Measurements from ENCODE around the gene GSK3B. TPM values are rescaled to one million over a fixed set of nuclear protein-coding genes. Genes with fewer than 3 reads are reported as not detected.
A peak's percentile ranks its signal among the peaks of the same experiment; 100 is the strongest.

GSK3B gene
- total and polyA plus RNA-seq, 12 donors = 7.5 to 57.1 (median 46.1) TPM

DNA sequence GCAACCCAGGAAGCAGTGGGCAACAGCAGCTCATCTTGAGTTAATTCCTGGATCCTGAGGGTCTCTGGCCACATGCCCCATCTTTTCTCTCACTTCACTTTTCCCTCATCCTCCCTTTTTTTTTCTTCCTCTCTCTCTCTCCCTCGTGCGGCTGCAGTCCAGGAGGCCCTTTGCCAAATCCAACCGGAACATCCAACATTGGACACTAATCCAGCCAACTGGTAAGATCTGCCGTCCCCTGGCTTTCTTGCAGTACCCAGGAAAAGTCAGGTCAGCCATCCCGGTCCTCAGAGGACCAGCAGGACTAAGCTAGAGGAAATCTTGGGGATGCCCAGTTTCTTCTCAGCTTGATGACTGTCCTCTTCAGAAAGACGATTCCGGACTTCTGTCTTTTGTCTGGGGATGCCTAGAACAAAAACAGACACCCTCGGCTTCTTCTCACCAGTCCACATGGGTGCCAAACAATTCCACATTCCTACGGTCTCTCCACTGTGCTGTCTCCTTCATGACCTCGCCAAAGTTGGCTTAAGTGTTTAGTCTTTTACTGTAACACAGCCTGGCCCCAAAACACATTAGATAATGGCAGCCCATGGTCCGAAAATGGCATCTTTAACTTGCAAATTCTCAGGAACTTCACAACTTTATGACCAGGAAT lies 115.6 kb downstream of the GSK3B start:
- ATAC-seq = peak in 6 of 8 donors; percentile 31 to 82 (median 72)
- Histone ChIP-seq H3K36me3 (peaks cover 0 to 11% (median 0%) of the 10 kb centered on the region in 9 donors), H3K27ac (peak overlapping the region in 2 of 10 donors; percentile 24 to 37), H3K4me3 (no peak overlapping the region), H3K27me3 (no peaks in the 10 kb centered on the region), H3K9me3 (peaks cover 0 to 14% (median 0%) of the 10 kb centered on the region in 11 donors), H3K4me1 (peaks cover 0 to 38% (median 18%) of the 10 kb centered on the region in 9 donors)
- TF ChIP-seq CTCF (IDR thresholded peaks at IDR 0.05) = no peak
- intact Hi-C loops (cut with DNase I) = no loop called here
- WGBS, 2 donors = 54 to 59% methylated on average over 11 of the region's 11 CpGs
- DNase-seq = peak; percentile 30 to 32

- Histone ChIP-seq H3K4me3 (no peak overlapping the region), H3K9me3 (peaks cover 0 to 2% (median 0%) of the 10 kb centered on the region in 11 donors), H3K27me3 (no peaks in the 10 kb centered on the region), H3K4me1 (peaks cover 0 to 38% (median 18%) of the 10 kb centered on the region in 9 donors), H3K36me3 (peaks cover 0 to 11% (median 0%) of the 10 kb centered on the region in 9 donors), H3K27ac (peak overlapping the region in 3 of 10 donors; percentile 12 to 27 (median 23))
- ATAC-seq = peak in 5 of 8 donors; percentile 63 to 75 (median 72)
- 44 to 45% methylated on average over 1 of the region's 1 CpG for WGBS, 2 donors
- TF ChIP-seq CTCF (IDR thresholded peaks at IDR 0.05) = no peak
- intact Hi-C loops (cut with DNase I) = no loop called here
- no peak for DNase-seq
Observed at GRCh38 chr3:119977353-119977752, 116.9 kb downstream of the GSK3B start.

- Histone ChIP-seq H3K36me3 (peaks cover 0 to 4% (median 0%) of the 10 kb centered on the region in 9 donors), H3K9me3 (no peaks in the 10 kb centered on the region), H3K27ac (no peak overlapping the region), H3K27me3 (no peaks in the 10 kb centered on the region), H3K4me3 (no peak overlapping the region), H3K4me1 (peaks cover 0 to 38% (median 18%) of the 10 kb centered on the region in 9 donors)
- ATAC-seq (no peak), DNase-seq (no peak)
- intact Hi-C loops (cut with DNase I) = no loop called here
- 93 to 97% methylated on average over 1 of the region's 1 CpG for WGBS, 2 donors
- no peak for TF ChIP-seq CTCF (IDR thresholded peaks at IDR 0.05)
Observed at GRCh38 chr3:119976214-119976613, 118.0 kb downstream of the GSK3B start.

DNA sequence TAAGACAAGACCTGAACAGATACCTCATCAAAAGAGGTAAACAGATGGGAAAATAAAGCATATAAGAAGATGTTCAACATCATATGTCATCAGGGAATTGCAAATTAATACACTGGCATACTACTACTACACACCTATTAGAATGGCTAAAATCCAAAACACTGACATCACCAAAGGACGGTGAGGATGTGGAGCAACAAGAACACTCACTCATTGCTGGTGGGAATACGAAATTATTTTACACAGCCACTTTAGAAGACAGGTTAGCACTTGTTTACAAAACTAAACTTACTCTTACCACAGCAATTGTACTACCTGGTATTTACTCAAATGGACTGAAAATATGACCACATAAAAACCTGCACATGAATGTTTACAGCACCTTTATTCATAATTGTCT lies 119.6 kb downstream of the GSK3B start:
- Histone ChIP-seq H3K27ac (no peak overlapping the region), H3K36me3 (no peaks in the 10 kb centered on the region), H3K4me3 (no peak overlapping the region), H3K27me3 (no peaks in the 10 kb centered on the region), H3K9me3 (no peaks in the 10 kb centered on the region), H3K4me1 (peaks cover 0 to 38% (median 18%) of the 10 kb centered on the region in 9 donors)
- DNase-seq (no peak), ATAC-seq (no peak)
- intact Hi-C loops (cut with DNase I) = no loop called here
- no peak for TF ChIP-seq CTCF (IDR thresholded peaks at IDR 0.05)
- WGBS, 2 donors = 78 to 84% methylated on average over 2 of the region's 2 CpGs

All from heart right ventricle (tissue), 16 donors.